Measurements from ENCODE around the gene SBF2. TPM values are rescaled to one million over a fixed set of nuclear protein-coding genes. Genes with fewer than 3 reads are reported as not detected.

SBF2 gene
- total and polyA plus RNA-seq, 2 of the 13 experiments (the other 11 are each of a cell fraction or from before 2014, with no cell fraction given), result 24.0 to 45.8 TPM

DNA sequence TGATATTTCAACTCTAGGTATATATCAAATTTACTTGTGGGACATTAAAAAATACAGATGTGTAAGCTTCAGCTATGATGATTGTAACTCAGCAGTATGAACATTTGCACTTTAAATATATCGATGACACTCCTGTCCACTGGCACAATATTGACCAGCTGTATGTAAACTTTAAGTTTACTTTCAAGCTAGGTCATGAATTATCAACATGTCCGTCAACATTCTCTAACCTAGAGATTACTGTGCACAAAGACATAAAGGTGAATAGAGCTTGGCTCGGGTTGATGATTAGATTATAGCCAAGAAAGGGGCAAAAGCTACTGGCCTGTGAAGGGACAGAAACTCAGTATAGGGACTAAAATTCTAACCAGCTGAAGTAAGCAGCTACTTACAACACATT is 343.6 kb downstream of the SBF2 start (continued):
- TF ChIP-seq FLYWCH1 (CRISPR knock-in tag; IDR thresholded peaks at IDR 0.05) (no peak), ZNF484 (CRISPR knock-in tag; IDR thresholded peaks at IDR 0.05; ENCODE audit: borderline replicate concordance, low read depth) (no peak), SSRP1 (CRISPR knock-in tag; IDR thresholded peaks at IDR 0.05) (no peak), NFE2L1 (CRISPR knock-in tag; IDR thresholded peaks at IDR 0.05; ENCODE audit: borderline replicate concordance) (no peak), REL (CRISPR knock-in tag; conservative IDR thresholded peaks at IDR 0.05) (no peak), ZBTB7A (CRISPR knock-in tag; IDR thresholded peaks at IDR 0.05) (no peak), PCBP2 (optimal IDR thresholded peaks at IDR 0.05; ENCODE audit: low read depth, low read length, poor library complexity, severe bottlenecking) (no peak)
- TF ChIP-seq, protein P1, sequence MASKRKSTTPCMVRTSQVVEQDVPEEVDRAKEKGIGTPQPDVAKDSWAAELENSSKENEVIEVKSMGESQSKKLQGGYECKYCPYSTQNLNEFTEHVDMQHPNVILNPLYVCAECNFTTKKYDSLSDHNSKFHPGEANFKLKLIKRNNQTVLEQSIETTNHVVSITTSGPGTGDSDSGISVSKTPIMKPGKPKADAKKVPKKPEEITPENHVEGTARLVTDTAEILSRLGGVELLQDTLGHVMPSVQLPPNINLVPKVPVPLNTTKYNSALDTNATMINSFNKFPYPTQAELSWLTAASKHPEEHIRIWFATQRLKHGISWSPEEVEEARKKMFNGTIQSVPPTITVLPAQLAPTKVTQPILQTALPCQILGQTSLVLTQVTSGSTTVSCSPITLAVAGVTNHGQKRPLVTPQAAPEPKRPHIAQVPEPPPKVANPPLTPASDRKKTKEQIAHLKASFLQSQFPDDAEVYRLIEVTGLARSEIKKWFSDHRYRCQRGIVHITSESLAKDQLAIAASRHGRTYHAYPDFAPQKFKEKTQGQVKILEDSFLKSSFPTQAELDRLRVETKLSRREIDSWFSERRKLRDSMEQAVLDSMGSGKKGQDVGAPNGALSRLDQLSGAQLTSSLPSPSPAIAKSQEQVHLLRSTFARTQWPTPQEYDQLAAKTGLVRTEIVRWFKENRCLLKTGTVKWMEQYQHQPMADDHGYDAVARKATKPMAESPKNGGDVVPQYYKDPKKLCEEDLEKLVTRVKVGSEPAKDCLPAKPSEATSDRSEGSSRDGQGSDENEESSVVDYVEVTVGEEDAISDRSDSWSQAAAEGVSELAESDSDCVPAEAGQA (IDR thresholded peaks at IDR 0.05; ENCODE audit: low read depth), result no peak
- TF ChIP-seq, protein P1 (CRISPR knock-in tag; IDR thresholded peaks at IDR 0.05; ENCODE audit: borderline replicate concordance), result no peak
- TF ChIP-seq, protein P2, sequence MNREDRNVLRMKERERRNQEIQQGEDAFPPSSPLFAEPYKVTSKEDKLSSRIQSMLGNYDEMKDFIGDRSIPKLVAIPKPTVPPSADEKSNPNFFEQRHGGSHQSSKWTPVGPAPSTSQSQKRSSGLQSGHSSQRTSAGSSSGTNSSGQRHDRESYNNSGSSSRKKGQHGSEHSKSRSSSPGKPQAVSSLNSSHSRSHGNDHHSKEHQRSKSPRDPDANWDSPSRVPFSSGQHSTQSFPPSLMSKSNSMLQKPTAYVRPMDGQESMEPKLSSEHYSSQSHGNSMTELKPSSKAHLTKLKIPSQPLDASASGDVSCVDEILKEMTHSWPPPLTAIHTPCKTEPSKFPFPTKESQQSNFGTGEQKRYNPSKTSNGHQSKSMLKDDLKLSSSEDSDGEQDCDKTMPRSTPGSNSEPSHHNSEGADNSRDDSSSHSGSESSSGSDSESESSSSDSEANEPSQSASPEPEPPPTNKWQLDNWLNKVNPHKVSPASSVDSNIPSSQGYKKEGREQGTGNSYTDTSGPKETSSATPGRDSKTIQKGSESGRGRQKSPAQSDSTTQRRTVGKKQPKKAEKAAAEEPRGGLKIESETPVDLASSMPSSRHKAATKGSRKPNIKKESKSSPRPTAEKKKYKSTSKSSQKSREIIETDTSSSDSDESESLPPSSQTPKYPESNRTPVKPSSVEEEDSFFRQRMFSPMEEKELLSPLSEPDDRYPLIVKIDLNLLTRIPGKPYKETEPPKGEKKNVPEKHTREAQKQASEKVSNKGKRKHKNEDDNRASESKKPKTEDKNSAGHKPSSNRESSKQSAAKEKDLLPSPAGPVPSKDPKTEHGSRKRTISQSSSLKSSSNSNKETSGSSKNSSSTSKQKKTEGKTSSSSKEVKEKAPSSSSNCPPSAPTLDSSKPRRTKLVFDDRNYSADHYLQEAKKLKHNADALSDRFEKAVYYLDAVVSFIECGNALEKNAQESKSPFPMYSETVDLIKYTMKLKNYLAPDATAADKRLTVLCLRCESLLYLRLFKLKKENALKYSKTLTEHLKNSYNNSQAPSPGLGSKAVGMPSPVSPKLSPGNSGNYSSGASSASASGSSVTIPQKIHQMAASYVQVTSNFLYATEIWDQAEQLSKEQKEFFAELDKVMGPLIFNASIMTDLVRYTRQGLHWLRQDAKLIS (CRISPR knock-in tag; IDR thresholded peaks at IDR 0.05), result no peak
- TF ChIP-seq, protein P3, sequence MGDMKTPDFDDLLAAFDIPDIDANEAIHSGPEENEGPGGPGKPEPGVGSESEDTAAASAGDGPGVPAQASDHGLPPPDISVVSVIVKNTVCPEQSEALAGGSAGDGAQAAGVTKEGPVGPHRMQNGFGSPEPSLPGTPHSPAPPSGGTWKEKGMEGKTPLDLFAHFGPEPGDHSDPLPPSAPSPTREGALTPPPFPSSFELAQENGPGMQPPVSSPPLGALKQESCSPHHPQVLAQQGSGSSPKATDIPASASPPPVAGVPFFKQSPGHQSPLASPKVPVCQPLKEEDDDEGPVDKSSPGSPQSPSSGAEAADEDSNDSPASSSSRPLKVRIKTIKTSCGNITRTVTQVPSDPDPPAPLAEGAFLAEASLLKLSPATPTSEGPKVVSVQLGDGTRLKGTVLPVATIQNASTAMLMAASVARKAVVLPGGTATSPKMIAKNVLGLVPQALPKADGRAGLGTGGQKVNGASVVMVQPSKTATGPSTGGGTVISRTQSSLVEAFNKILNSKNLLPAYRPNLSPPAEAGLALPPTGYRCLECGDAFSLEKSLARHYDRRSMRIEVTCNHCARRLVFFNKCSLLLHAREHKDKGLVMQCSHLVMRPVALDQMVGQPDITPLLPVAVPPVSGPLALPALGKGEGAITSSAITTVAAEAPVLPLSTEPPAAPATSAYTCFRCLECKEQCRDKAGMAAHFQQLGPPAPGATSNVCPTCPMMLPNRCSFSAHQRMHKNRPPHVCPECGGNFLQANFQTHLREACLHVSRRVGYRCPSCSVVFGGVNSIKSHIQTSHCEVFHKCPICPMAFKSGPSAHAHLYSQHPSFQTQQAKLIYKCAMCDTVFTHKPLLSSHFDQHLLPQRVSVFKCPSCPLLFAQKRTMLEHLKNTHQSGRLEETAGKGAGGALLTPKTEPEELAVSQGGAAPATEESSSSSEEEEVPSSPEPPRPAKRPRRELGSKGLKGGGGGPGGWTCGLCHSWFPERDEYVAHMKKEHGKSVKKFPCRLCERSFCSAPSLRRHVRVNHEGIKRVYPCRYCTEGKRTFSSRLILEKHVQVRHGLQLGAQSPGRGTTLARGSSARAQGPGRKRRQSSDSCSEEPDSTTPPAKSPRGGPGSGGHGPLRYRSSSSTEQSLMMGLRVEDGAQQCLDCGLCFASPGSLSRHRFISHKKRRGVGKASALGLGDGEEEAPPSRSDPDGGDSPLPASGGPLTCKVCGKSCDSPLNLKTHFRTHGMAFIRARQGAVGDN (CRISPR knock-in tag; IDR thresholded peaks at IDR 0.05), result no peak
- TF ChIP-seq, protein P4, sequence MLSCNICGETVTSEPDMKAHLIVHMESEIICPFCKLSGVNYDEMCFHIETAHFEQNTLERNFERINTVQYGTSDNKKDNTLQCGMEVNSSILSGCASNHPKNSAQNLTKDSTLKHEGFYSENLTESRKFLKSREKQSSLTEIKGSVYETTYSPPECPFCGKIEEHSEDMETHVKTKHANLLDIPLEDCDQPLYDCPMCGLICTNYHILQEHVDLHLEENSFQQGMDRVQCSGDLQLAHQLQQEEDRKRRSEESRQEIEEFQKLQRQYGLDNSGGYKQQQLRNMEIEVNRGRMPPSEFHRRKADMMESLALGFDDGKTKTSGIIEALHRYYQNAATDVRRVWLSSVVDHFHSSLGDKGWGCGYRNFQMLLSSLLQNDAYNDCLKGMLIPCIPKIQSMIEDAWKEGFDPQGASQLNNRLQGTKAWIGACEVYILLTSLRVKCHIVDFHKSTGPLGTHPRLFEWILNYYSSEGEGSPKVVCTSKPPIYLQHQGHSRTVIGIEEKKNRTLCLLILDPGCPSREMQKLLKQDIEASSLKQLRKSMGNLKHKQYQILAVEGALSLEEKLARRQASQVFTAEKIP (CRISPR knock-in tag; IDR thresholded peaks at IDR 0.05; ENCODE audit: borderline replicate concordance), result no peak
